Inflammatory macrophage treated with lipopolysaccharide for 1 hour (primary cell): ENCODE results near the gene BTF3L4.
A peak's percentile ranks its signal among the peaks of the same experiment; 100 is the strongest.
"Not testable (repeated sequence)": the region's sequence is repeated elsewhere in the genome, so short reads cannot be mapped to it uniquely, and the experiment has no call there.

Source experiments
- DNase-seq, 2 donors: peaks; one replicate each; pipeline ENCODE4 v3.0.0-alpha.2; 2020 to 2022

Gene BTF3L4

DNA sequence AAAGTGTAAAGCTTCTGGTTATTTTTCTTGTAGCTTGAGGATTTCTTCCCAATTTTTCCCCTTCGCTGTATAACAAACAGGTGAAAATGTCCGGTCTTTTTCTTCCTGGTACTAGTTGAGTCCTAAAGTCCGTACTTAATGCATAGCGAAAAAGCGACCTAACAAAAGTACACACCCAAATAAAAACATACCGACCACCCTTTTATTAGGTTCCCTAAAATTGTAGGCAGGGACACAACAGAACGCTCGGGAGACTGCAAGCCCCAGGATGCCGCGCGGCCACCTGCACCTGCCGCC is 281 bp upstream of the BTF3L4 start:
- no peak for DNase-seq

DNA sequence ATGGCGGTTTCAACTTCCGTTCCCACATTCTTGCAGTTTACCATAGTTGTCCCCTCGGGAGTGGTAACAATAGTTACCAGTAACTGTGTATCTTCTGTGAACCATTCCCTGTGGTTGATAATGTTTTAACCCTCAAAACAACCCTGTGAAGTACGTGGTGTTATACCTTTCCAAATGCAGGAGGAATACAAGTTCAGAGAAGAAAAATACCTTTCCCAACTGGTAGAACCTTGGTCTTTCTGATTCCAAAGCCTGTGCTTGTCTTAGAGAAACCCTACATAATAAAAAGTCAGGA is 789 bp downstream of the BTF3L4 start:
- DNase-seq: no peak

DNA sequence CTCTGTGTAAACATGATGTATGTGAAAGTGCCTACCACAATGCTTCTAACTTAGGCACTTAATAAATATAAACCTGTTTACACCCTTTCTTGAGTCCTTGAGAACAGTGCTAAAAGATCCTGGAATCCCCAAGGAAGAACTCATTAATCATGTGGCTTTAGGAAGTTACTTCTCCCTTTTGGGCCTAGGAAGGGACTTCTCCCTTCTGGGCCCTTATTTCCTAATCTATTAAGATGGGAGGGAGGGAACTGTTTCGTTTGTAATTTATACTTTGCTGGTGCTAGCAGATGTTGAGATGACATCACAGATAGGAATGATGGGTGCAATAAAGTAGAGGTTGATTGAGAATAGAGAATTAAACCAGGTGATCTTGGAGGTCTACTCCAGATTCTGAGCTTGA is 1.2 kb downstream of the BTF3L4 start:
- peak; percentile 77 to 93 for DNase-seq

DNA sequence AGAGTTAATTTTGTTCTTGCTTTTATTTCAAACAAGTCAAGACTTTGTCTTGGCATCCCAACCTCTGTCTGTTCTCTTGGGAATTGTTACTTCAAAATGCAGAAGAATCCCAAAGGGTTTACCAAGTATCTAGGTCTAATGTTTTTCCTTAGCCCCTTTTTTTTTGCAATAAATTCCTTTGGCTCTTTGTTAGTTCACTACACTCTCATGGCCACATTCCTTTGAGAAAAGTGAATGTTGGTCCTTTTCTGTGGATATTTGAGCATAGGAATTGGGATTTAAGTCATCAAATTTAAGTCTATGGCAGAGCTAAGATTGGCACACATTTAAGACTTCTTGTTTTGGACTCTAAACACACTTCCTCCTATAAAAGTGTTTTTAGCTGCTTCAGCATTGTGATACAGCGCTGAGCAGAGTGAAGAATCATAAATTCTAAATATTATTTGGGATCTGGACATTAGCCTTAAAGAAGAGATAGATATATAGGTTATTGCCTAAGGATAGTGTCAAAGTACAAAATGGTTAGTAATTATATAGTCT is 1.9 kb downstream of the BTF3L4 start:
- DNase-seq: peak; percentile 39 to 48

DNA sequence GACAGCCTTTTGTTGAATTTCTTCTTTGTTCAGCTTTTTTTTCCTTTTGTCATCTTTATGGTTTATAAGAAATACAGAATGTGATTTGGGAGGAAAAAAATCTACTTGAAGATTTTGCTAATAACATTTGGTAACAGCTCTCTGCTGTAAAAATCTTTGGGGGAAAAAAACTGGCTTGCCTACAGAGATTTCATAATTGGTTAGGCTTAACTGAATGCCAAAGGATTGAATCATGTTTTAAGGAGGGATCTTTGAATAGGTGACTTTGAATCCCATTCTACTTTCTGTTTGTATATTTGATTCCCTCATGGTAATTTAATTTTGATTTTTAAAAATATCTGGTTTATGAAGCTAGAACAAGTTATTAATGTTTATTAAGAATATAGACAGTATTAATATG is 3.2 kb downstream of the BTF3L4 start:
- no peak for DNase-seq

DNA sequence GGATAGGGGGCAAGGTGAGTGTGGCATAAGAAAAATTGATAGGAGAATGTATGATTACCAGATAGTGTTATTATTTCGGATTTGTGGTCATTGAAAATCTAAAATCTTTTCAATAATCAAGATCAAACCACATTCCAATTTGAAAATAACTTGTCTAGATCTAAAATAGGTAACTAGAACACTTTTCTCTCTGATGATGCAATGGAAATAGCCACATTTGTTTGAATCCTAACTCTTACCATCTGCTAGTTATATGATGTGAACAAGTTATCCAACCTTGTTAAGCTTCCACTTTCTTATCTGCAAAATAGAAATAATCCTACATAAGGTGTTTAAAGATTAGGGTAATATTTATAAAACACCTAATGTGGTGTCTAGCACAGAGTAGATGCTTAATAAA is 3.8 kb downstream of the BTF3L4 start:
- no peak for DNase-seq

DNA sequence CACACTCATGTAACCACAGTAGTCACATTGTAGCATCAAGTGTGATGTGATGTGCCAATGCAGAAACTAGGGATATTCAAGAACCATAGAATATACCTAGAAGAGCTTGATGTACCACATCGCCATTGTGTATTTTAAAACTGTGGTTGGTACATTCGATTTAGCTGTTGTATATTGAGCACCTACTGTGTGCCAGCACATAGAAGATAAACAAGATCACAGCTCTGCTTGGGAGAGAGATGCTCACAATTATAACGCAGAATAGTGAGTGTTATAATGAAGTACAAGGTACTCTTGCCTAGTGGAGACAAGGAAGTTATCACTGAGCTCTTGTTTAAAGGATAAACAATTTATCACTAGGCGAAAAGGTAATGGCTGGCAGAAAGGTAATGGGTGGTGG is 4.7 kb downstream of the BTF3L4 start:
- DNase-seq: no peak

DNA sequence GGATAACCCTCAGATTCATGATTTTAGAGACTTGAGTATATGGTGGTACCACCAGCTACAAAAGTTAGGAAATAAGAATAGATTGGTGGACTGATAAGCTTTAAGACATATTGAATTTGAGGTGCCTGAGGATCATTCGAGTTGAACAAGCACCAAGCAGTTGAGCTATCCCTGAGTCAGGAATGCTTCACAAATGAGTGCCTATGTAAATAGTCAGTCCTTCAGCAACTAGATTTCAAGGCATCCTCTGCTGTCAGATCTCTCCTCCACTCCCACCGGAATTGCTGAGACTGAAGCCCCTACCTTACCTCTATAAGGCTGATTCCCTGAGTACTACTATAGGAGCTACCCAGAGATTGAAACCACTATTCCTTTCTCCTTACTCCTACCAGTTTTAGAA is 7.1 kb downstream of the BTF3L4 start:
- no peak for DNase-seq

DNA sequence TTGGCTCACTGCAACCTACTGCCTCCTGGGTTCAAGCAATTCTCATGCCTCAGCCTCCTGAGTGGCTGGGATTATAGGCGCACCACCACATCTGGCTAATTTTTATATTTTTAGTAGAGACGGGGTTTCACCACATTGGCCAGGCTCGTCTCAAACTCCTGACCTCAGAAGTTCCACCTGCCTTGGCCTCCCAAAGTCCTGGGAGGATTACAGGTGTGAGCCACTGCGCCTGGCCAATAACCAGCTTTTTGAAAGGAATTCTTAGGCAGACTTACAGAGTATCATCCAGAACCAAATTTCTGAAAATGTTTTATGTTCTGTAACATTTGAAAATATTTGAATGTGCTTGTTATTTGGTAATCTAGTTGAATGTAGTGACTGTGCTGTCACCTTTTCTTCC is 14.6 kb downstream of the BTF3L4 start:
- DNase-seq: no peak

DNA sequence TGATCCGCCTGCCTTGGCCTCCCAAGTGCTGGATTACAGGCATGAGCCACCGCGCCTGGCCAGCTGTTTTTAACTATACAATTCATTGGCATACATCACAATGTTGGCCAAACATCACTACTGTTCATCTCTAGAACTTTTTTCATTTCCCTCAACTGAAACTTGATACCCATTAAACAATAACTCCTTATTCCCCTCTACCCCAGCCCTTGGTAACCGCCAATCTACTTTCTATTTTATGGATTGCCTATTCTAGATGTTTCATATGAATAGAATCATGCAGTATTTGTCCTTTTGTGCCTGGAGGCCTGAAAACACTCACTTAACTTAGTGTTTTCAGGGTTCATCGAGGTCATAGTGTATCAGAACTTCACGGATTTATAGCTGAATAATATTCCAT is 16.2 kb downstream of the BTF3L4 start:
- DNase-seq: no peak

DNA sequence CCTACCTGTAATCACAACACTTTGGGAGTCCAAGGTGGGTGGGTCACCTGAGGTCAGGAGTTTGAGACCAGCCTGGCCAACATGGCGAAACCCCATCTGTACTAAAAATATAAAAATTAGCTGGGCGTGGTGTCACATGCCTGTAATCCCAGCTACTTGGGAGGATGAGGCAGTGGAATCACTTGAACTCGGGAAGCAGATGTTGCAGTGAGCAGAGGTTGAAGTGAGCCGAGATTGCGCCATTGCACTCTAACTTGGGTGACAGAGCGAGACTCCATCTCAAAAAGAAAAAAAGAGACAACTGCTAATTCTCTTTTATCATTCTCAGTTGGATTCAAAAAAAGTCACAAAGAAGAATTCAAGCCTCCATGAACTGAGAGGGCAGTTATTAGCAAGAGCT is 21.2 kb downstream of the BTF3L4 start:
- DNase-seq: not testable (repeated sequence)

DNA sequence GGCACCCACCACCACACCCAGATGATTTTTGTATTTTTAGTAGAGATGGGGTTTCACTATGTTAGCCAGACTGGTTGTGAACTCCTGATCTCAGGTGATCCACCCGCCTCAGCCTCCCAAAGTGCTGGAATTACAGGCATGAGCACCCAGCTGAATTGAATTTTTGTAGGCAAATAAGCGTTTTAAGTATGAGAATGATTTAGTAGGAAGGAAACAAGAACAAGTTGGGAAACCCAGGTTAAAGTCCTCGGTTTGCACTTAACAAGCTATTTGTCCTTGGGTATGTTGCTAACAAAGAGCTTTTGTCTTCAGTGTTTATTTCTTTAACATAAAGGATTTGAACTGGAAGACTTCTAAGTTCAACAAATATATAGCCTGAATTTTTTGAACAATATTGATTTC is 23.9 kb downstream of the BTF3L4 start:
- no peak for DNase-seq

DNA sequence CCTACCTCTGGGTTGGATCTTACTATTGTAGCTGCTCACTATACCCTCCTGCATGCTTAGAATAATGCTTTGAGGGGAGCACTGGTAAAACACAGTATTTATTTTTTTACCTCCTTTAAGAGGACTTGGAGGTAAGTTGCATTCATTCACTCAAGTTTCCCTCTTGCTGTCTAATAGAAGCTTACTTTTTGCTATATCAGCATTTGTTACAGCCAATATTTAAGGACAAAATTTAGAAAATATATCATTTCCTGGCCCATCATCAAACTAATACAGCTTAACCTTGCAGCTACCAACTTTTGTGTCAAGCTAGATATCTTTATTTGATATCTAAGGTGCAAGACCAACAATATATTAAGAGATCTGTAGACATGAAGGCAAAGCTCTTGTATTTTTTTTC is 31.8 kb downstream of the BTF3L4 start:
- not testable (repeated sequence) for DNase-seq

DNA sequence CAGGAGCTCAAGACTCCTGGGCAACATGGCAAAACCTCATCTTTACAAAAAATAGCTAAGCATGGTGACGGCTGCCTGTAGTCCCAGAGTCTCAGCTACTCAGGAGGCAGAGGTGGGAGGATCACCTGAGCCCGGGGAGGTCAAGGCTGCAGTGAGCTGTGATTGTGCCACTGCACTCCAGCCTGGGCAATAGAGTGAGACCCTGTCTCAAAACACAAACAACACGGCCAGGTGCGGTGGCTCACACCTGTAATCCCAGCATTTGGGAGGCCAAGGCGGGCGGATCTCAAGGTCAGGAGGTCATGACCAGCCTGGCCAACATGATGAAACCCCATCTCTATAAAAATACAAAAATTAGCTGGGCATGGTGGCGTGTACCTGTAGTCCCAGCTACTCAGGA is 38.2 kb downstream of the BTF3L4 start:
- not testable (repeated sequence) for DNase-seq

DNA sequence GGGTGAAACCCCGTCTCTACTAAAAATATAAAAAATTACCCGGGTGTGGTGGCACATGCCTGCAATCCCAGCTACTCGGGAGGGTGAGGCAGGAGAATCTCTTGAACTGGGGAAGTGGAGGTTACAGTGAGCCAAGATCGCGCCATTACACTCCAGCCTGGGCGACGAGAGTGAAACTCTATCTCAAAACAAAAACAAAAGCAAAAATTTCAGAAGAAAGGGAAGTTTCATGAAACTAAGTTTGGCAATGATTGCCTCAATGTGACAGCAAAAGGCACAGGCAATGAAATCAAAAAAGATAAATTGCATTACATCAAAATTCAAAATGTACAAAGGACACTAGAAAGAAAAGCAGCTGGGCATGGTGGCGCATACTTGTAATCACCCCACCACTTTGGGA is 40.1 kb downstream of the BTF3L4 start:
- DNase-seq: peak; percentile 69 to 73

DNA sequence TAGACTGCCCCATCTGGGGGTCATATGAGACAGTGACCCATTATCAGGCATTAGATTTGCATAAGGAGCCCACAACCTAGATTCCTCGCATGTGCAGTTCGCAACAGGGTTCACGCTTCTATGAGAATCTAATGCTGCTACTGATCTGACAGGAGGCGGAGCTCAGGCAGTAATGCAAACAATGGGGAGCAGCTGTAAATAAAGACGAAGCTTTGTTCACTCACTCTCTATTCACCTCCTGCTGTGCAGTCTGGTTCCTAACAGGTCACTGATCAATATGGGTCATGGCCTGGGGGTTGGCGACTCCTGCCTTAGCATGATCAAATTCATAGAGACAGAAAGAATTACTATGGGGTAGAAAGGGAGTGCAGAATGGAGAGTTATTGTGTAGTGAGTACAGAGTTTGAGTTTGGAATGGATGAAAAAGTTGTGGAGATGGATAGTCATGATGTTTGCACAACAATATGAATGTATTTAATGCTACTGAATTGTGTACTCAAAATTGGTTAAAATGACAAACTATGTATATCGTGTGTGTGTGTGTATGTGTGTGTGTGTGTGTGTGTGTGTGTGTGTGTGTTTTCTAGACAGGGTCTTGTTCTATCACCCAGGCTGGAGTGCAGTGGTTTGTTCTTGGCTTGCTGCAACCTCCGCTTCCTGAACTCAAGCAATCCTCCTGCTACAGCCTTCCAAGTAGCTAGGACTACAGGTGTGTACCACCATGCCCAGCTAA is 42.2 kb downstream of the BTF3L4 start:
- DNase-seq: no peak

DNA sequence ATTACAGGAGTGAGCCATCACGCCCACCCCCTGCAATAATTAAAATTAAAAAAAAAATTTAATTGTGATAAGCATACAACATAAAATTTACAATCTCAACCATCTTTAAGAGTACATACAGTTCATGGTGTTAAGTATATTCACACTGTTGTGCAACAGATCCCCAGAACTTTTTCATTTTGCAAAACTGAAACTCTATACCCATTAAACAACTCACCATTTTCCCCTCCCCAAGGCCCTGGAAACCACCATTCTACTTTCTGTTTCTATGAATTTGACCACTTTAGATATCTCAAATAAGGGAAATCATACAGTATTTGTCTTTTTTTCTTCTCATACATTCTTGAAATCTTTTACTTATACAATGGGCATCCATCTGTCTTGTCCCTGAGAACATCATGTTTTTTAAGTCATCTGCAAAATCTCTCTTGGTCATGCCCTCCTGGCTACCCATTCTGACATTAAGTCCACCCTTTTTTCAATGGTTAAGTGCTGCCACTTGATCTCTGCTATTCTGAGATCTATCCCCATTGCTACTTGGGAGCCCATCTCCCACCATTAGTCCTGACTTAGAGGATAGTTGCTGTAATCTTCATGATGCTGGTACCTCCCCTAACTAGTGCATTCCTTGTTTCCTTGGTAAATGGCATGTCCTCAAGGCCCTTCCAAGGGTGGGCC is 46.4 kb downstream of the BTF3L4 start:
- DNase-seq: peak; percentile 3 to 11

DNA sequence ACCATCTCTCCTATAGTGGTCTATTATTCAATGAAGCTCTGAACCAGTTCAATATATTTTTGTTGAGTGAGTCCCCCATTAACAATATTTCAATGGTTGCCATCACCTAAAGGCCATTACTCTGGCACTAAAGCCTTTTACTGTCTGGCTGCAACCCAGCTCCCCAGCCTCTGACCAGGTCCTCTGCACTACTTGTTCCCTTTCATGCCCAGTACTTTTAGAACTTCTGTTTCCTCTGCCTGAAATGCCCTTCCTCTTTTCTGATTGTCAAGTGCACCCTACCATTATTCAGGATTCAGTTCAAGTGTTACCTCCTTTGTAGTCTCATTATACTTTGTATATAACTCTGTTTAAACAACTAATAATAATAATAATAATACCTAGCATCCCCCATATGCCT is 55.4 kb downstream of the BTF3L4 start:
- peak; percentile 12 to 39 for DNase-seq

DNA sequence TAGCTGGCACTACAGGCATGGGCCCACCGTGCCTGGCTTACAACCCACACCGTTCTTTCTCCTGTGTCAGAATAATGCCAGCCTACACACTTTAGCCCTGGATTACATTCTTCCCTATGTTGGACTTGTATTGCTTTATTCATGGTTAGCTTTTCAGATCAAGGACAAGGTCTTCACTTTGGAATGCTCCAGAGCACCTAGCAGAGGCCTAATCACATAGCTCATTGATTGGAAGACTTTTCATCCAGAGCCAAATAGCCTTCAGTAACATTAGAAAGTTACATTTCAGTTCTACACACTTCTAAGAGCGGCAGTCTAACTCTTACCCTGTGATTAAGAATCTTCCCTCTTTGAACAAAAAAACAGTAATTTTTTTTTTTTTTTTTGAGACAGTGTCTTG is 56.4 kb downstream of the BTF3L4 start:
- no peak for DNase-seq

DNA sequence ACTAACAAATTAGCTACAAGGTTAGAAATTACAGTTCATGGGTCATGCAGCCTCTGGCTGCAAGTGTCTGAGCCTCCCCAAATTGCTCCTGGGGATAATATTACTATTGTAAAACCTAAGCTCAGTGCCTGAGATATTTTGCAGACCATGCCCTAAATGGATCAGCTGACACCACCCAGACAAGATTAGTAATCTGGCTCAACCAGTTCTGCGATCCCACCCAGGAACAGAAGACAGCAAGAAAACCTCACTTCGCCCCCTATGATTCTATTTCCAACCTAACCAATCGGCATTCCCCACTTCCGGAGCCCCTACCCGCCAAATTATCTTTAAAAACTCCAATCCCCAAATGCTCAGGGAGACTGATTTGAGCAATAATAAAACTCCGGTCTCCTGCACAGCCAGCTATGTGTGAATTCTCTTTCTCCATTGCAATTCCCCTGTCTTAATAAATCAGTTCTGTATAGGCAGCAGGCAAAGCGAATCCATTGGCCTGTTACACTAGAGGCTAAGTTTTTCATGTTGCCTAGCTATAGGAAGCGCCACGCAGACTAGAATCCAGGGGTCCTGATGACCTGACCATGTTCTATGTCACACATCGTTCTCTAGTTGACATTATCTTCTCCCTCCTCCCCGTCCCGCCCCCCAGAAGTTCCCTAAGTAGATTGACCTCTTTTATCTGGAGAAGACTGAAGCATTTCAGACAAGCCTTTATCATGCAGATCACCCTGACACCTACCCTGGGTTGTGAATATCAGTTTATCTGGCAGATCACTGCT is 63.4 kb downstream of the BTF3L4 start:
- no peak for DNase-seq

DNA sequence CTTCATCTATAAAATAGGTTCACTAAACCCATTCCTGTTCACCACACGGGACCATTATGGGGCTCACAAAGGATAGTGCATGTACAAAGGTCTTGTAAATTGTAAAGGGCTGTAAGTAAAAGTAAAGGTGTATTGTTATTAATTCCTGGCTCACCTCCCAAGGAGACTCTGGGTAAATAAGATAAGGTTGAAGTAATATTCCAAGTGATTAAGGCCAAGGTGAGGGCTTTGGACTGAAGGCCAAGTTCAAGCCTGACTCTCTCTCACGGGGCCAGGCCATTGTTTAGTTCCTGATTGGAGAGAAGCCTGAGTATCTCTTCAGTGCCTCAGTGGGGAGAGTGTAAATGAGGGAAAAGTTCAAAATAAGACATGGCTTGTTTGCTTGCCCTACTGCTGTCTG is 66.3 kb downstream of the BTF3L4 start:
- no peak for DNase-seq

DNA sequence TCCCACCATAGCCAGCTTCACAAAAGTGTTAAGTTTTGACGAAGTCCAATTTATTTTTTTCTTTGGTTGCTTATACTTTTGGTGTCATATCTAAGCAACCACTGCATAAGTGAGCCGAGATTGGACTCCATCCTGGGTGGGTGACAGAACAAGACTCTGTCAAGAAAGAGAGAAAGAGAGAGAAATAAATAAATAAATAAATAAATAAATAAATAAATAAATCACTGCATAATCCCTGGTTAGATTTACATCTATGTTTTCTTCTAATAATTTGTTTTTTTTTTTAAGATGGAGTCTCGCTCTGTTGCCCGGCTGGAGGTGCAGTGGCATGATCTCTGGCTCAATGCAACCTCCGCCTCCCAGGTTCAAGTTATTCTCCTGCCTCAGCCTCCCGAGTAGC is 67.5 kb downstream of the BTF3L4 start:
- no peak for DNase-seq

DNA sequence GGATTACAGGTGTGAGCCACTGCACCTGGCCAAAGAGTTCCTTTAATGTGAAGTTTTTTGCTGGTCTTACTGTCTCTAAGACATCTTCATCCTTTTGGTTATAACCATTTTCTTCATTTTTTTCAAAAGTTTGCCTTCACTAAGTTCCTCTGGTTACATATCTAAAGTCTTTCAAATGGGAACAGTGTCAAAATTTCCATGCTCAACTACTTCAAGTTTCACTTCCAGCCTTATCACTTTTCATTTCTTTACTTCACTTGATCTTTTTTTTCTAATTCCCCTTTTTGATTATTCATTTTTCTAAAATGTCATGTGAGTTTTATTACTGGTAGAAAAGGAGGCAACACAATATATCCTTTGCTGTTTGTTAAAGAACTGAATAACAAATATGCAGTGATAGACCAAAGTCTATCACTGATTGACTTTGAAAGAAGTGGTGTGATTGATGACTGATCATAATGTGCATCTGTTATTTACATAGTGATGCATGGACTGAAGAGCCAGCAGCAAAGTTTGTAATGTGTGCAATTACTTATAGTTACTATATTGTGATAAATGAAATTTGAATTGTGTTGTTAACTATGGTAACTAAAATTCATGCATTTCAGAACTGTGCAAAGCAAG is 69.8 kb downstream of the BTF3L4 start:
- DNase-seq: no peak
